Mononuclear cell (primary cell): Measurements from ENCODE around the gene LY86. TPM values are rescaled to one million over a fixed set of nuclear protein-coding genes. Genes with fewer than 3 reads are reported as not detected.
"Not testable (repeated sequence)": the region's sequence is repeated elsewhere in the genome, so short reads cannot be mapped to it uniquely, and the experiment has no call there.

ENCODE experiments used
- H3K27me3 ChIP-seq: 2 replicates; pipeline ENCODE4 v1.6.0; 2011; ENCODE audit warnings: low read length, control low read depth; ENCODE audit not compliant: insufficient read depth
- H3K4me1 ChIP-seq: 2 replicates; pipeline ENCODE4 v1.5.1; 2011; ENCODE audit warnings: mild to moderate bottlenecking, low read length, control low read depth; ENCODE audit not compliant: insufficient read depth
- H3K4me3 ChIP-seq: 2 replicates; pipeline ENCODE4 v1.5.1; 2011; ENCODE audit warnings: mild to moderate bottlenecking, low read length, moderate library complexity
- H3K9me3 ChIP-seq: 2 replicates; pipeline ENCODE4 v1.5.1; 2011; ENCODE audit warnings: low read depth, mild to moderate bottlenecking, control low read depth, low read length
- total RNA-seq: library from RNA; depleted of rRNA; stranded (reverse); fragments of >200 nt; gene quantifications from one replicate; pipeline ENCODE4 v1.2.3, GENCODE V29; 2012

LY86 gene
- total RNA-seq, 1 donor: 64.5 TPM

DNA sequence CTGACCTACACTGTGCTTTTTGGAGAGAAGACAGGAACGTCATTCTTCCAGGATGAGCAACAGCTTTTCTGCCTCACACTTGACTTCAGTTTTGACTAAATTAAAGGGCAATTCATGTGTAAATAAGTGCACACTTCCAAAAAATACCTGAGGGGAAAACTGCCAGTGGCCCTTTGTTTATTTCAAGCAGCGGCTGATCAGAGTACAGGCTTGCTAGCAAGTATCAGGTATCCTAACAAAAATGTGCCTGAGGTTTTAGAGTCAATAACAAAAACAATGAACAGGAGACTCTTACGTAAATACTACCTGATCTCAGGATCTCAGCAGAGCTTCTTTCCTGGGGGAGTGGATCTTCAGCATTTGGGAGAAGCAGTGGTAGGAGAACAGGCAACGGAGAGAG lies 12.4 kb downstream of the LY86 start:
- H3K4me1 ChIP-seq: peaks cover 28% of the 10 kb centered on the region
- no peak overlapping the region for H3K4me3 ChIP-seq
- H3K27me3 ChIP-seq: no peaks in the 10 kb centered on the region

DNA sequence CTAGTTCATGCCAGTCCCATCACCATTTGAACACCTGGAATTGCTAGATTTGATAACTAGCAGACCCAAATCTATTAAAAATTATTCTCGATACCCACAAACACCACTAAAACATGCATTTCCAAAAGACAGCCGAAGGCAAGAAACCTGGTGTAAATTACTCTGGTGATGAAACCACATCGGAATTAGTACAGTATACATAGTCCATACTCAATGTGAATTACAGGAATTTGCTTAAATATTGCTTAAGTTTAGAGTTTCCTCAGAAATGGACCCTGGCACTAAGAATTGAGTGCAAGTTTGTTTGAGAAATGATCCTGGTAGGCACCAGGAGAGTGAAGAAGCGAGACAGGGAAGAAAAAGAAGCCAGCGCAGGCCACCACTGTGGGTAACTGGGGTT lies 13.7 kb downstream of the LY86 start:
- peaks cover 10% of the 10 kb centered on the region for H3K9me3 ChIP-seq

More for the DNA sequence above, 12.4 kb downstream of the LY86 start:
- H3K9me3 ChIP-seq: peaks cover 10% of the 10 kb centered on the region

DNA sequence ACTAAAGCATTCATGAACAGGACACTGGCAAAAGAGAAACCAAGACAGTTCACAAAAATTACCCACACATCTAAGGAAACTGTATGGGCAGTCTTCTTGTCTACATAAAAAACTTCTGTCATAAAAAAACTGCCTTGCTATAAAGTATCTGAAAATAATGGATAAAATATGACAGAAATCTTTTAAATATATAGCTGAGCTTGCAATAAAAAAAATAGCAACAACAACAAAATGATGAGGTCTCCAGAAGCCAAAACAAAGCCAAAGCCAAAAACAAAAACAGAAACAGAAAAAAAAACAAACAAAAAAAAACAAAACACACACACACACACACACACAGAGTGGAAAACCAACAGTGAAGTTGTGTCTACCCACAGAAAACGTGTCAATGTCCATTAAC lies 14.8 kb downstream of the LY86 start:
- no peak overlapping the region for H3K4me3 ChIP-seq

More for the DNA sequence above, 13.7 kb downstream of the LY86 start:
- Histone ChIP-seq H3K27me3 (no peaks in the 10 kb centered on the region), H3K4me3 (no peak overlapping the region), H3K4me1 (peaks cover 14% of the 10 kb centered on the region)

DNA sequence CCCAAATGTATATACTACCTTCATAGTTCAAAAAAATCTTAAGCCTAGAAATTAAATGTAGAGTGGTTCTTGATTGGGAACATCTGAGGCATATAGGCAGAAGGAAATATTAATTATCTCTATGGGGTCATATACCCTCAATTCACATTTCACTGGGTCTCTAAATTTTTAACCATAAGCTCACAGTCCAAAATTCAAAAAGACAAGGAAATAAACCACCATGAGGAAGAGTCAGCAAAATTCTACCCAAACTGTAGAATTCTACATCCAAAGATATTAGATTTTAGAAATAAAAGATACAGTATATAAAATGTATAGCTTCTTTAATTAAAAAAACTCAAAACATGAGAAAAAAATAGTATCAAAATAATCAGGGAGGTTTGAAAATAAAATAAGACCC lies 15.5 kb downstream of the LY86 start:
- H3K4me3 ChIP-seq: no peak overlapping the region
- H3K4me1 ChIP-seq: peaks cover 17% of the 10 kb centered on the region
- H3K27me3 ChIP-seq: no peaks in the 10 kb centered on the region
- peaks cover 10% of the 10 kb centered on the region for H3K9me3 ChIP-seq

More for the DNA sequence above, 14.8 kb downstream of the LY86 start:
- Histone ChIP-seq H3K4me1 (peaks cover 10% of the 10 kb centered on the region), H3K9me3 (peaks cover 10% of the 10 kb centered on the region), H3K27me3 (no peaks in the 10 kb centered on the region)

DNA sequence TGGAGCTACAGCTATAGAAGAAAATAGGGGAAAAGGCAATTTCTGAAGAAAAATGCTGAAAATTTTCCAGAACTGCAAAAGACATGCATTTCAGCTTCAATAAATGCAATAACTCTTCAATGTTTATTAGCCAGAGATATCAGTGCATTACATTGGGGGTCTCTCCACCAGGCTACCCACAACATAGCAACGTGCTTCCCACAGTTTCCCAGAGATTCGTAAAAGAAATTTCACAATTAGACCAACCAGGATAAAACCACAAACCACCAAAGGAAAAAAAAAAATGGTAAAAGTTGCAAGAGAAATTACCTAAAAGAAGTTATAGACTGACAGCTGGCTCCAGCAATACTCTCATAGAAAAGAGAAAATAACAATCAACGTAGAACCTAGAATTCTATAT lies 16.0 kb downstream of the LY86 start:
- Histone ChIP-seq H3K9me3 (peaks cover 10% of the 10 kb centered on the region), H3K4me3 (no peak overlapping the region), H3K4me1 (peaks cover 19% of the 10 kb centered on the region), H3K27me3 (no peaks in the 10 kb centered on the region)

DNA sequence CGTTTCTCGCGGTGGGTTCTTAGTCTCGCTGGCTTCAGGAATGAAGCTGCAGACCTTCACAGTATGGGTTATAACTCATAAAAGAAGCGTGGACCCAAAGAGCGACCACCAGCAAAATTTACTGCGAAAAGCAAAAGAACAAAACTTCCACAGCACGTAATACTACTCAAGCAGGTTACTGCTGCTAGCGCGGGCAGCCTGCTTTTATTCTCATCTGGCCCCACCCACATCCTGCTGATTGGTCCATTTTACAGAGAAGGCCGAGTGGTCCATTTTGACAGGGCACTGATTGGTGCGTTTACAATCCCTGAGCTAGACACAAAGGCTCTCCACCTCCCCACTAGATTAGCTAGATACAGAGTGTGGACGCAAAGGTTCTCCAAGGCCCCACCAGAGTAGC lies 17.4 kb downstream of the LY86 start:
- H3K4me1 ChIP-seq: peaks cover 30% of the 10 kb centered on the region
- no peak overlapping the region for H3K4me3 ChIP-seq
- peaks cover 10% of the 10 kb centered on the region for H3K9me3 ChIP-seq
- no peaks in the 10 kb centered on the region for H3K27me3 ChIP-seq

DNA sequence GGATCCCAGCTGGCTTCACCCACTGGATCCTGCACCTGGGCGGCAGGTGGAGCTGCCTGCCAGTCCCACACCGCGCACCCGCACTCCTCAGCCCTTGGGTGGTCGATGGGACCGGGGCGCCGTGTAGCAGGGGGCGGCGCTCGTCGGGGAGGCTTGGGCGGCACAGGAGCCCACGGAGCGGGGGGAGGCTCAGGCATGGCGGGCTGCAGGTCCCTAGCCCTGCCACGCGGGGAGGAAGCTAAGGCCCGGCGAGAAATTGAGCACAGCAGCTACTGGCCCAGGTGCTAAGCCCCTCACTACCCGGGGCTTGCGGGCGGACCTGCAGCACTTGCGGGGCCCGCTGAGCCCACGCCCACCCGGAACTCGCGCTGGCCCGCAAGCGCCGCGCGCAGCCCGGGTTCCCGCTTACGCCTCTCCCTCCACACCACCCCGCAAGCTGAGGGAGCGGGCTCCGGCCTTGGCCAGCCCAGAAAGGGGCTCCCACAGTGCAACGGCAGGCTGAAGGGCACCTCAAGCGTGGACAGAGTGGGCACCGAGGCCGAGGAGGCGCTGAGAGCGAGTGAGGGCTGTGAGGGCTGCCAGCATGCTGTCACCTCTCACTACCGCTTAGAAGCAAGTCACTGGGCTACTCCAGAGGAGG lies 18.0 kb downstream of the LY86 start:
- not testable (repeated sequence) for H3K27me3 ChIP-seq, H3K4me3 ChIP-seq
- Histone ChIP-seq H3K9me3 (peaks cover 10% of the 10 kb centered on the region), H3K4me1 (peaks cover 35% of the 10 kb centered on the region)

DNA sequence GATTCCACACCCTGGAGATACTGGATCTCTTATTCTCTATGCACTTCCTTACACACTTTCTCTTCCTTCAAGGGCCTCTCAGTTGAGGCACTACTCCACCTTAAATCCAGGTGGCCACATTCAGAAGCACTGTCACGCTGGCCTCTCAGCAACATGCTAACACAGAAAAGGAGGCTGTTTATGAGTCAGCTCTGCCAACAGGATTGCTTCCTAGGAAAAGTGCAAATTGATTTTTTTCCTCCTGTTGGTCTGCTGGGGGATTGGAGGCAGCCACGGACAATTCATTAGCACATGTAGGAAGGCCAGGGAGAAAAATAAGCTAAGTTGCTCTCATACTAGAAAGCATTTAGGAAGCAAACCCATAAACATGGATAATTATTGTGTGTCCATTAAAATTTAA lies 20.9 kb downstream of the LY86 start:
- no peaks in the 10 kb centered on the region for H3K27me3 ChIP-seq
- no peaks in the 10 kb centered on the region for H3K9me3 ChIP-seq
- H3K4me3 ChIP-seq: no peak overlapping the region
- peaks cover 53% of the 10 kb centered on the region for H3K4me1 ChIP-seq

DNA sequence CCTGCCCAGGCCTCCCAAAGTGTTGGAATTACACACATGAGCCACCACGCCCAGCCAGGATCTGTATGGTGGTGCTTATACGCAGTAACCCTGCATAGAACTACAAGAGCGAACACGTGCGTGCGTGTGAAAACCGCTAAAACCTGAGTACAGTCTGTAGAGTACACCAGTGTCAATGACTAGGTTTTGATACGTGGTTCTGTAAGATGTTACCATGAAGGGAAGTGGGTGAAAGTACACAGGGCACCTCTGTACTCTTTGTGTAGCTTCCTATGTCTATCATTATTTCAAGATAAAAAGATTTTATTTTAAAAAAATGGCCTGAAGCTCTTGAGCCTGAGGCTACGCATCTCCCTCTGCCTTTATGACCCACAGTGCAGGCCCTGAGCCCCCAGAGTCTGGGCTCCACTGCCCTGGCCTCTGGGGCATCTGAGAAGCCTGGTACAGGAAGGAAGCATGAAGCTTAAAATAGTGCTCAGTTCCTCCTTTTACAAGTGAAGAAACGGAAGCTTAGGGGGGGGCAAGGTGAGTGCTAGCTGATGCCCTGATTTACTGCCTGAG lies 21.6 kb downstream of the LY86 start:
- Histone ChIP-seq H3K27me3 (no peaks in the 10 kb centered on the region), H3K9me3 (no peaks in the 10 kb centered on the region), H3K4me3 (no peak overlapping the region), H3K4me1 (peaks cover 60% of the 10 kb centered on the region)

DNA sequence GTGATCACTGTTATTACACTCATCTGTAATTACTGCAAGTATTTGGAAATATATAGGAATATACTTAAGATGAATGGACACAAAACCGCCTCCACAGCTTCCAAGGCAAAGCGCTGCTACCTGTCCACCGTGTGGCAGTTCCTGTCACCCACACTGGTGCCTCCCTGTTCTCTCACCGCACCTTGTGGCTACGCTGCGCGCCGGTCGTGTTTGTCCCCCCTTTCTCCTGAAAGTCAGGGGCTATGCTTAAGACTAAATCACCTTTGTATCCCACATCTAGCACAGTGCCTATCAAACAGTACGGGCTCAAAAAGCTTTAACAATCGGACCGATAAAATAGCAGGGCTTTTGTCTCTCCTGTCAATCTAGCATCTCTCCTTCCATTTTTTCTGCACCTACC lies 23.0 kb downstream of the LY86 start:
- Histone ChIP-seq H3K4me1 (peaks cover 70% of the 10 kb centered on the region), H3K9me3 (no peaks in the 10 kb centered on the region), H3K4me3 (no peak overlapping the region), H3K27me3 (no peaks in the 10 kb centered on the region)

DNA sequence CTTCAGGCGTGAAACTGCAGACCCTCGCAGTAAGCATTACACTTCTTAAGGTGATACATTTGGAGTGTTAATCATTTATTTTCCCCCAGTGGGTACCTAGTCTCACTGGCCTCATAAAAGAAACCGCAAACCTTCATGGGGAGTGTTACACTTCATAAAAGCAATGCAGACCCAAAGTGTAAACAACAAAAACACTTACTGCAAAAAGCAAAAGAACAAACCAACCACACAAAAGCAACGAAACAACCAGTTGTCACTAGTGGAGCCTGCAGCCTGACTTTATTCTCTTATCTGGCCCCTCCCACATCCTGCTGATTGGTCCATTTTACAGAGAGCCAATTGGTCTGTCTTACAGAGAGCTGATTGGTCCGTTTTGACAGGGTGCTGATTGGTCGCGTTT lies 23.8 kb downstream of the LY86 start:
- no peak overlapping the region for H3K4me3 ChIP-seq
- peaks cover 70% of the 10 kb centered on the region for H3K4me1 ChIP-seq

DNA sequence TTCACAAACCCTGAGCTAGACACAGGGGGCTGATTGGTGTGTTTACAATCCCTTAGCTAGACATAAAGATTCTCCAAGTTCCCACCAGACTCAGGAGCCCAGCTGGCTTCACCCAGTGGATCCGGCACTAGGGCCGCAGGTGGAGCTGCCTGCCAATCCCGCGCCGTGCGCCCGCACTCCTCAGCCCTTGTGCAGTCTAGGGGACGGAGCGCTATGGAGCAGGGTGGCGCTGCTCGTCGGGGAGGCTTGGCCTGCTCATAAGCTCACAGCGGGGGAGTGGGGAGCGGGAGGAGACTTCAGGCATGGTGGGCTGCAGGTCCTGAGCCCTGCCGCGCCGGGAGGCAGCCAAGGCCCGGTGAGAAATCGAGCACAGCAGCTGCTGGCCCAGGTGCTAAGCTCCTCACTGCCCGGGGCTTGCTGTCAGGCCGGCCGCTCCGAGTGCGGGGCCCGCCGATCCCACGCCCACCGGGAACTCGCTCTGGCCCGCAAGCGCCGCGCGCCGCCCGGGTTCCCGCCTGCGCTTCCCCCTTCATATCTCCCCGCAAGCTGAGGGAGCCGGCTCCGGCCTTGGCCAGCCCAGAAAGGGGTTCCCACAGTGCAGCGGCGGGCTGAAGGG lies 24.7 kb downstream of the LY86 start:
- H3K9me3 ChIP-seq, H3K4me3 ChIP-seq, H3K27me3 ChIP-seq: not testable (repeated sequence)
- peaks cover 70% of the 10 kb centered on the region for H3K4me1 ChIP-seq

More for the DNA sequence above, 23.8 kb downstream of the LY86 start:
- no peaks in the 10 kb centered on the region for H3K9me3 ChIP-seq
- no peaks in the 10 kb centered on the region for H3K27me3 ChIP-seq

DNA sequence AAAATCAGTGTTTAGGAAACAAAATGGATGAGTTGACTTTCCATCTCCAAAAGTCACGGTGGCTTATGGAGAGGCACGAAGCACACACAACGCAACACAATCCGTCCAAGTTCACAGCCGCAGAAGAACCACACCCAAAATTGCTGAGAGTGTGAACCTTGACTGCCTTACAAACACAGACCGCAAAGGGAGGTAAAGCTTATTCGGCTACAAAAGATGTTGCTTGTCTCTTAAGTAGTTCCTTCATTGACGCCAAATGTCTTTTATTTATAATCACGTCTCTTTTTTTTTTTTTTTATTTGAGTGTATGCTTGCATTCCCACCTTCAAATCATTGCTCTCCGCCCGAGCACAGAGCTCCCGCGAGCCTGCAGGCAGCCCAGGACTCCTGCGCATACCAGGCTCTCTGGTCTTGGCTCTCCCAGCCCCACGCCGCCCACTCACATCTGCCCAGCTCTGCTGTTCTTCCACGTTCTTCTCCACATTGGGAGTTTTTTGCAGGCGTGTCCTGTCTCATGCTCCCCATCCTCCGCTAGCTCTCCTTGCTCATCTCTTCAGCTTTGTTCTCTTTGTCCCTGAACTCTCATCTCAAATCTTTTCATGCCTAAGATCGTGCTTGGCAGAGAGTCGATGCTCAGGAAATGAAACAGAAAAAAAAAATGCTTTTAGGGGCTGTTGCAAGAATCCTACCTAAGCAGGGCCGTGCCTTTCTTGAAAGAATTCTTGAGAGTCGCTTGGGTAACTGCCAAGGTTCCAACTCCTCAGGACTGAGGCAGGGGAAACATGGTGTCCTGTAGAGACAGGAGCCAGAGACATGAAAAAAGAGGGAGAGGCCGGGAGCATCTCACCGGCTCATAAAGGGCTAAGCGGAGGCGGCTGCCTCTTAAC lies 25.8 kb downstream of the LY86 start:
- Histone ChIP-seq H3K4me1 (peaks cover 61% of the 10 kb centered on the region), H3K4me3 (no peak overlapping the region), H3K27me3 (no peaks in the 10 kb centered on the region), H3K9me3 (no peaks in the 10 kb centered on the region)

DNA sequence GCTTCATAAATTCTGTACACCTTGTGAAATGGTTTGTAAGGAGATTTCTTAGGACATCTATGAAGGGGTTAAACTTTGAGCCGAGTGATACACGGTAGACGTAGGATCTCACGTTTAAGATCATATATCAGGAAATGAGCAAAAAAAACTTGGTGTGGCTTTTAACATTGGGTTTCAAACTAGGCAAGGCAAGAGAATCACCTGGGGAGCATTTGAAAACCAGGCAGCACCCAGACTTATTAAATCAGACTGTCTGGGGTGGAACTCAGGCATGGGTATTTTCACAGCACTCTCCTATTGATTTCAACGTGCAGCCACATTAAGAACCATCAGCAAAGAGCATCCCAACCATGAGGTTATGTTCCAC lies 26.4 kb downstream of the LY86 start:
- Histone ChIP-seq H3K27me3 (no peaks in the 10 kb centered on the region), H3K9me3 (no peaks in the 10 kb centered on the region), H3K4me1 (peaks cover 61% of the 10 kb centered on the region), H3K4me3 (no peak overlapping the region)

DNA sequence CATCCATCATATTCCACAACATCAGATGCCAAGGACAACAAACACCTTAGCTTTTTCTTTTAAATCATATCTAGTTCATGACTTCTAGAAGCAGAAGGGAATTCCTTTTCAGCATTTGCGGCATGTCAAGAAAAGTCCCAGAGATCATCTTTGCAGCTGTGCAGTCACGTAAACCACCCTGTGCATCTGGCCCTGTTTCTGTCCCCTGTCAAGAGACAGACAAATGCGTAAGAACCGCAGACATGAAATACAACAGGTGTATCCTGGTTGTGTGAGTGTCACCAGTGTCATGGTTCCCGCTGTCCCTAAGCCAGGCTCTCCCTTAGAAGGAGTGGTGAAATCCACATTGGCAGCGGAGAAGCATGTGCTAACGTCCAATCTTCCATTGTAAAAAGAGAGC lies 28.1 kb downstream of the LY86 start:
- no peaks in the 10 kb centered on the region for H3K27me3 ChIP-seq
- H3K9me3 ChIP-seq: no peaks in the 10 kb centered on the region
- H3K4me1 ChIP-seq: peaks cover 45% of the 10 kb centered on the region
- H3K4me3 ChIP-seq: no peak overlapping the region
